ENCODE data around the gene PHC1.
"Not testable (repeated sequence)": the region's sequence is repeated elsewhere in the genome, so short reads cannot be mapped to it uniquely, and the experiment has no call there.

PHC1 gene

GRCh38 chr12:8911606-8912268 is 2.6 kb upstream of the PHC1 start:
- DNase-seq: no peak

- no peak for DNase-seq
These were observed 1.4 kb upstream of the PHC1 start for GRCh38 chr12:8912914-8913313.

GRCh38 chr12:8913702-8914032 is 642 bp upstream of the PHC1 start:
- no peak for DNase-seq

GRCh38 chr12:8914716-8915526 is 612 bp downstream of the PHC1 start:
- peak; percentile 80 for DNase-seq

- DNase-seq: no peak
These were observed 1.8 kb downstream of the PHC1 start for GRCh38 chr12:8916154-8916553.

- DNase-seq: no peak
These were observed 2.7 kb downstream of the PHC1 start for GRCh38 chr12:8917031-8917430.

GRCh38 chr12:8917751-8918150 is 3.4 kb downstream of the PHC1 start:
- no peak for DNase-seq

GRCh38 chr12:8919643-8920042 is 5.3 kb downstream of the PHC1 start:
- DNase-seq: not testable (repeated sequence)

GRCh38 chr12:8922544-8922943 is 8.2 kb downstream of the PHC1 start:
- DNase-seq: no peak

GRCh38 chr12:8930655-8931323 is 16.5 kb downstream of the PHC1 start:
- not testable (repeated sequence) for DNase-seq

- DNase-seq: not testable (repeated sequence)
These were observed 18.2 kb downstream of the PHC1 start for GRCh38 chr12:8932464-8932863.

- DNase-seq: not testable (repeated sequence)
These were observed 19.8 kb downstream of the PHC1 start for GRCh38 chr12:8934080-8934479.

- no peak for DNase-seq
These were observed 22.4 kb downstream of the PHC1 start for GRCh38 chr12:8936735-8937134.

GRCh38 chr12:8937842-8938442 is 23.6 kb downstream of the PHC1 start:
- not testable (repeated sequence) for DNase-seq

GRCh38 chr12:8941691-8942478 is 27.6 kb downstream of the PHC1 start:
- DNase-seq: no peak

GRCh38 chr12:8943565-8944186 is 29.4 kb downstream of the PHC1 start:
- DNase-seq: no peak

GRCh38 chr12:8946733-8947132 is 32.4 kb downstream of the PHC1 start:
- DNase-seq: no peak

GRCh38 chr12:8947737-8948136 is 33.4 kb downstream of the PHC1 start:
- DNase-seq: no peak

GRCh38 chr12:8948701-8949341 is 34.5 kb downstream of the PHC1 start:
- DNase-seq: no peak

GRCh38 chr12:8949342-8950220 is 35.3 kb downstream of the PHC1 start, which contains the start of gene M6PR:
Gene M6PR (minus strand): TSS chr12:8949645. CDS start chr12:8946404, 3,241 bp downstream.
- DNase-seq: peak; percentile 96

GRCh38 chr12:8950221-8950527 is 35.9 kb downstream of the PHC1 start:
- DNase-seq: no peak

All from right forelimb (tissue), 1 donor.